LNCAP (cell line): Measurements from ENCODE around the gene HJV.

ENCODE experiments used
- CTCF ChIP-seq: fragments of 450-650 bp; IDR thresholded peaks from 2 replicates; pipeline ENCODE4 v1.5.1; 2017; ENCODE audit warnings: mild to moderate bottlenecking

HJV gene

DNA sequence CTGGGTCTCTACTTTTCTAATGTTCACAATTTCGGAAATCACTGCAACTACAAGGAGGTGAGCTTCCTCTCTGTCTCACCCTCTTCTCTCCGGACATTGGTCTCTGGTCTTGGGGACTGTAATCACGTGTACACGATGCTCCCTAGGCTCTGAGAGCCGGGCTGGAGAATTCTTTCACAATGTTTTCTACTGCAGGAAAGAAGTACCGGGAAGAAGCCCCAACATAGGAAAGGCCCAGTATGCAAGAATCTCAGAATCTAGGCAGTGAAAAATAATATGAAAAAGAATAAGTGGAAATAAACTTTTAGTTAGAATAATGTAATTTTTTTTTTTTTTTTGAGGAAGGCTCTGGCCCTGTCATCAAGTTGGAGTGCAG lies 13.5 kb upstream of the HJV start:
- no peak for TF ChIP-seq CTCF

DNA sequence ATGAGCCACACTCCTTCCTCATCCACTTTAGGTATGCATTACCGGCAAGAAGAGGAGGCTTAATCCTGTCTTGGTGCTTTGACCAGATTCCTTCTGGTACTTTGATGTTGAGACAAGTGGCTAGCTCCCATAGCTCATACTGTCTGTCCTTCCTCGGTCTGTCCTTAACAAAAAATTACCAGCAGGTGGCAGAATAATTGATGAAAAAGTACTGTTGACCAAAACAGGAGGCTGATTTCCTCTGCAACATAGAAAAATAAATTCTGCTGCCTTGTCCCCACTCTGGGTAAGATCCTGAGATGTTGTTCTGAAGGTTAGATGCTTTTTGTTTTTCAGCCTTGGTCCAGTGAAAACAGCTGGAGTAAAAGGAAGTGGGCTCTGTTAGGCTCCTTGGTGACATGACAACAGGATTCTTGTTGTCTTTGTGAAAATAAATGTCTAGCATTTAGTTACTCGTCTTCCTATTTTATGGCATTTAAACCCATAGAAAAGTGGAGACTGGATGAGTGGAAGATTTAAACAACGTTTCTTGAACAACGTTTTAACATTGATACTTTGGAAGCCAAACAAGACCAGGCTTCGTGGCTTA lies 11.2 kb upstream of the HJV start:
- peak; percentile 67 for TF ChIP-seq CTCF

DNA sequence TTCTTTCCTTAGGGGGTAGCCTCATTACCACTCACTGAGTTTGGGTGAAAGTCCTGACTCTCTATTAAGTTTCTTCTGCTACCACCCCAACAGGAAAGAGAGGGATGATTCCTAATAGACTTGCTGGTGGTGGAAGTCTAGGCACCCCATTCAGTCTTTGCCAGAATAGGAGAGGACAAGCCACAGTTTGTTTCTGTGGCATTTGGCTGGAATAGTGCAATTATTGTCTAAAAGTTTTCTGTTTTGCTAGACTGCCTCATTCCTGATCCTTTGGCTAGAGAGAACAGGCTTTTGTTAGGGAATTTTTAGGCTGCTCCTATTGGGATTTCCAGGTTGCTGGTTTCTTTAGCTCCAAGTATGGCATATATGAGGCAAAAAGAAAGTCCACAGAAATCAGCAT lies 9.9 kb upstream of the HJV start:
- no peak for TF ChIP-seq CTCF

GRCh38 chr1:146029117-146029516 lies 7.6 kb upstream of the HJV start:
- no peak for TF ChIP-seq CTCF

DNA sequence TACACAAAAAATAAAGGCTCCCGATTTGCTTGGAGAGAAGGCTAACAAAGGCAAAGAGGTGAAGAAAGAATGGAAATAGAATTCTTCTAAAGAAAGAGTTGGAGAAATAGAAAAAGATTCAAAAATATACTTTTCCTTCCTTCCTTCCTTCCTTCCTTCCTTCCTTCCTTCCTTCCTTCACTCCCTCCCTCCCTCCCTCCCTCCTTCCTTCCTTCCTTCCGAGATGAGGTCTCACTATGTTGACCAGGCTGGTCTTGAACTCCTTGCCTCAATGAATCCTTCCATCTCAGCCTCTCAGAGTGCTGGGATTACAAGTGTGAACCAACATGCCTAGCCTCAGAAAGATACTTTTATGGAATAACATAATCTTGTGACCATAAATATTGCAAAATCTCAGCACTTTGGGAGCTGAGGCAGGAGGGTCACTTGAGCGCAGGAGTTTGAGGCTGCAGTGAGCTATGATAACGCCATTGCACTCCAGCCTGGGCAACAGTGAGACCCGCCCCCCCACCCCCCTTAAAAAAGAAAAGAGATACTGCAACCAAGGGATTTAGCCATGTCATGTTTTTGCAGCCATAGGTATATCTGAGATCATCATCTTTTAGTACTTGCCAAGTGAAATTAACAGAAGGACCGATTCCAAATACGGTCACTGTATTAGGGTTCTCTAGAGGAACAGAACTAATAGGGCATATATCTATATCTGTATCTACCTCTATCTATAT lies 1.0 kb upstream of the HJV start:
- no peak for TF ChIP-seq CTCF

GRCh38 chr1:146021050-146021445 lies 487 bp downstream of the HJV start:
- no peak for TF ChIP-seq CTCF

DNA sequence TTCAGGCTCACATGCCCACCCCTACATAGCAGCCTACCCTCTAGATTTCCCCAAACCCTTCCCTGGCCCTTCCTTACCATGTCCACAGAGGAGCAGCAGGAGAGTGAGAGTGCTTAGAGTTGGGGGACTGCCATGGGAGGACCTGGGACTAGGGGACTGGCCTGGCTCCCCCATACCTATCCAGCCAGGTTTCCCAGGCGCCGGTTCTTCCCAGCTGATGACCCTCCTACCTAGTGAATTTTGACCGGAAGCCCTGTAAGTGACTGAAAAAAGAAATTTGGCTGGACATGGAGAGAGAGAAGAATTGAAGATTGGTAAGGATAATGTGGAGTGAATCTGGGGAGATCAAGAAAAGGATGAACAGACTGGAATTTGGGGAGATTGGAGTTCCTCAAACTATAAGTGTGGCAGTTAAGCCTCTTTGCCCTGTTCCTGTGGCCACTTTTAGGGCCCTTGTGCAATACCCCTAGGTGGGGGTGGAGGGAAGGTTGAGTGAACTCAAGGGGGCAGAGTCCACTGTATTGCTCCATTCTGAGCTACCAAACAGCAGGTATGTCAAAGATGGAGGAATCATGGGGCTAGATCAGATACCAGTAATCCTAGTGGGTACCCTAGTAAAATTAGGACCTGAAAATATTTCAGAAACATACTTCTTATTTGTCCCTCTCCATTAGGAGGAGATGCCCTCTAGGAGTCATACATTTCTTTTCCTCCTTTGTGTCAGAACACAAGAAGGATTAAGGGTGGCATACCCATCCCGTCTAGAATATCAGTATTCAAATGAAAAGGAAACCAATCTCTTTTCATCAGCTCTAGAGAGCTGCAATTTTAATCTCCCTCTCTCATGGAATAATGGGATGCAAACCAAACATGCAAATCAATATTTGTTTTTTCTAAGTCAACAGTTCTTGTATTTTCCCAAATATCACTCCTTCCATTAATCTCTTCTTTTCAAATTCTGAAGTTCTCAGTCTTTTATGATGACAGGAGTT lies 1.2 kb downstream of the HJV start:
- TF ChIP-seq CTCF: no peak
